Urinary bladder (tissue), 4 donors: ENCODE data around the gene RAP2B. TPM values are rescaled to one million over a fixed set of nuclear protein-coding genes. Genes with fewer than 3 reads are reported as not detected.
"Not testable (repeated sequence)": the region's sequence is repeated elsewhere in the genome, so short reads cannot be mapped to it uniquely, and the experiment has no call there.

Source experiments
- DNase-seq: peaks from one replicate; pipeline ENCODE4 v3.0.0-alpha.2; 2015; ENCODE audit errors: extremely low spot score
- H3K27ac ChIP-seq: one replicate; pipeline ENCODE4 v1.5.1; 2013; ENCODE audit warnings: low read depth, mild to moderate bottlenecking, moderate library complexity
- H3K36me3 ChIP-seq: one replicate; pipeline ENCODE4 v1.6.1; 2013; ENCODE audit warnings: mild to moderate bottlenecking, moderate library complexity; ENCODE audit not compliant: insufficient read depth
- H3K4me1 ChIP-seq: one replicate; pipeline ENCODE4 v1.6.1; 2013; ENCODE audit warnings: mild to moderate bottlenecking, moderate library complexity; ENCODE audit not compliant: insufficient read depth
- H3K4me3 ChIP-seq: one replicate; pipeline ENCODE4 v1.5.1; 2013; ENCODE audit warnings: low read depth, low read length
- WGBS: extraction: QIAGEN DNeasy Blood & Tissue Kit; methylation state at CpG from one replicate; pipeline ENCODE4 v1.1.7; 2013; 5-methylcytosine and 5-hydroxymethylcytosine counted together
- polyA plus RNA-seq: library from polyadenylated mRNA; stranded (reverse); fragments of 200-250 nt; gene quantifications from one replicate; pipeline ENCODE4 v1.2.3, GENCODE V29; 2013
- total RNA-seq: library from RNA; depleted of rRNA; stranded (reverse); fragments of >200 nt; gene quantifications from one replicate; pipeline ENCODE4 v1.2.3, GENCODE V29; 2014
- donor health status: healthy with polysubstance abuse.
- donor health status: healthy.

RAP2B gene
- total and polyA plus RNA-seq, 2 donors, result 6.1 to 20.1 TPM

GRCh38 chr3:153193786-153194476, 31.9 kb downstream of the RAP2B start:
- H3K4me3 ChIP-seq, H3K27ac ChIP-seq, DNase-seq, H3K4me1 ChIP-seq, H3K36me3 ChIP-seq: not testable (repeated sequence)
- WGBS, result 96% methylated on average over 12 of the region's 12 CpGs

- Histone ChIP-seq H3K27ac (no peak overlapping the region), H3K4me1 (no peaks in the 10 kb centered on the region), H3K36me3 (no peaks in the 10 kb centered on the region), H3K4me3 (no peak overlapping the region)
- no peak for DNase-seq
- WGBS, result 84% methylated on average over 5 of the region's 5 CpGs
Observed at GRCh38 chr3:153195349-153195879, 33.4 kb downstream of the RAP2B start.

DNA sequence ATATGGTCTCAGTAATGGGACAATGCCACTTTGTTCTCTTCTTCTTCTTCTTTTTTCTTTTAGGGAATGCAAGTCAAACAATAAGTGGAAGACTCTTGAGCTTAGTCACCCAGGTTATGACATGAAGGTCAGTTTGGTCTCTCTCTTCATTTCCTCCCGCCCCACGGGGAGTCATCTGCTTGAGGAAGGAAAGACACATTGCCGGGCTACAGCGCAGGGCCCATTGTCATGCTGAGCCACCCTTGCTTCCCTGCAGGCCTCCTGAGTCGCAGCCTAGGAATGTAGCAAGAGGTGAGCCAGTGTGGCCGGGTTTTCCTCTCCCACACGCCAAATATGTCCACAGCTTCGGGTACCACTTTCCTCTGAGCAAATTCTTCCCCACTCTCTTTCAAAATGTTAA, 47.6 kb downstream of the RAP2B start:
- 75% methylated on average over 8 of the region's 8 CpGs for whole genome bisulfite sequencing
- DNase-seq, result no peak
- Histone ChIP-seq H3K4me1 (peaks cover 2% of the 10 kb centered on the region), H3K27ac (no peak overlapping the region), H3K36me3 (no peaks in the 10 kb centered on the region), H3K4me3 (no peak overlapping the region)

GRCh38 chr3:153210146-153210545, 48.1 kb downstream of the RAP2B start:
- no peak for DNase-seq
- no peaks in the 10 kb centered on the region for H3K36me3 ChIP-seq
- peaks cover 2% of the 10 kb centered on the region for H3K4me1 ChIP-seq
- no peak overlapping the region for H3K27ac ChIP-seq
- no peak overlapping the region for H3K4me3 ChIP-seq
- WGBS, result 38% methylated on average over 3 of the region's 3 CpGs

DNA sequence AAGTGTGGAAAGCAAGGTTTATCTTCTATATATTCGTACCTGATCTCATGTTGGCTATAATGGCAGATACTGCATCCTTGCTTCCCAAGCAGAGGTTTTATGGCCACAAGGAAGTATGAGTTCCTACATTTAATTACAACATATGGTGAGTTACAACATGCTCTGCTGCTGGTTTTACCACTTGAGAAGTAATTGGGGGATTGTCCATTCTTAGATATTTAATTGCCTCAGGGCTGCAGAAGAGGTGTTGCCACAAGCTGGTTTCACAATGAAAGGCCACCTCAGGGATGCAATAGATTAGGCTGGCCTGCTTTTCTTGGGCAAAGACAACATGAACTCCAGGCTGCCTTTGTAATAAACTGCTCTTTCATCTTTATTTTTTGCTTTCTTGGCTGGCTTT, 48.6 kb downstream of the RAP2B start:
- Histone ChIP-seq H3K36me3 (no peaks in the 10 kb centered on the region), H3K4me1 (peaks cover 2% of the 10 kb centered on the region), H3K27ac (no peak overlapping the region), H3K4me3 (no peak overlapping the region)
- WGBS, result 86% methylated on average over 1 of the region's 1 CpG
- no peak for DNase-seq

DNA sequence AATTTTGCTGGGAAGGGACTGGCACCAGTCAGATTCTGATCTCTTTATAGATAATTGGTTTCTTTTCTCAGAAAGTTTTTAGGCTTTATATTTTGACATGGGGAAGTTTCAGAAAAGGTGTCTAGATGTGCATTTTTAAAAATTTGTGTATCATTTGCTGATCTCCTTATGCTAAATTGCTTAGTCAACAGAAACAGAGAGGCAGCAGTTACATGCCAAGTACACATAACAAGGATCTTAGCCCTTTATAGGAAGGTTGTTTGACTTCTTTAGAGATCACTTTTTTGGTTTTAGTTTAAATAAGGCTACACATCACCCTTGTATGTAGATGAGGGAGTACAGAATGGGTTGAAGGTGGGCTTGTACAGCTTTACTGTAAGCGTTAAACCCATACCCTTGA, 53.5 kb downstream of the RAP2B start:
- Histone ChIP-seq H3K36me3 (no peaks in the 10 kb centered on the region), H3K4me3 (no peak overlapping the region), H3K4me1 (peaks cover 2% of the 10 kb centered on the region), H3K27ac (no peak overlapping the region)
- 38% methylated on average over 1 of the region's 1 CpG for WGBS
- no peak for DNase-seq

- Histone ChIP-seq H3K4me3 (no peak overlapping the region), H3K36me3 (no peaks in the 10 kb centered on the region), H3K4me1 (peaks cover 2% of the 10 kb centered on the region), H3K27ac (no peak overlapping the region)
- no peak for DNase-seq
- 40% methylated on average over 5 of the region's 5 CpGs for WGBS
Observed at GRCh38 chr3:153215966-153216365, 53.9 kb downstream of the RAP2B start.

DNA sequence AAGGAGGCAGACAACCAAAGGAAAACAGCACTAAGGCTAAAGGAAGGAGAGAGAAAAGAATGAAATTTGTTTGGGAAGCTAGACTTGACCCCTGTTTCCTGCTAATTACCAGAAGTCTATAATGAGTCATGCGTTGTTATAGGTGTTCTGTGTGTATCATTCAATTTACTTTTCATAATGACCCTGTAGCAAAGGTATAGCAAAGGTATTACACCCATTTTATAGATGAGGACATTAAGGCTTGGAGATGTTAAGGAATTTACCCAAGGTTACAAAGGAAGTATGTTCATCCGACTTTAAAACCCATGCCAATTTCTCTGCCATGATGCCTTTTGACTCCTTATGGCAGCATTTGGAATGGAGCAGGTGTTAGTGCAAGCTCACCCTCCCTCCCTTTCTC, 54.9 kb downstream of the RAP2B start:
- peaks cover 2% of the 10 kb centered on the region for H3K4me1 ChIP-seq
- no peak for DNase-seq
- no peaks in the 10 kb centered on the region for H3K36me3 ChIP-seq
- H3K27ac ChIP-seq, result no peak overlapping the region
- H3K4me3 ChIP-seq, result no peak overlapping the region
- WGBS, result 90% methylated on average over 2 of the region's 2 CpGs

GRCh38 chr3:153219146-153219545, 57.1 kb downstream of the RAP2B start:
- H3K4me3 ChIP-seq, result no peak overlapping the region
- DNase-seq, result no peak
- 85% methylated on average over 2 of the region's 2 CpGs for WGBS
- H3K27ac ChIP-seq, result no peak overlapping the region
- H3K4me1 ChIP-seq, result peaks cover 2% of the 10 kb centered on the region
- H3K36me3 ChIP-seq, result no peaks in the 10 kb centered on the region
